HG03432 (cell line): ENCODE measurements around the gene OR51F1.
"Not testable (repeated sequence)": the region's sequence is repeated elsewhere in the genome, so short reads cannot be mapped to it uniquely, and the experiment has no call there.

ENCODE experiments used
- ATAC-seq: cut with Tn5 transposase; IDR thresholded peaks from one replicate; pipeline ENCODE4 v1.9.1; 2021; ENCODE audit warnings: mild to moderate bottlenecking, moderate library complexity; ENCODE audit not compliant: unreplicated experiment

Gene OR51F1, protein sequence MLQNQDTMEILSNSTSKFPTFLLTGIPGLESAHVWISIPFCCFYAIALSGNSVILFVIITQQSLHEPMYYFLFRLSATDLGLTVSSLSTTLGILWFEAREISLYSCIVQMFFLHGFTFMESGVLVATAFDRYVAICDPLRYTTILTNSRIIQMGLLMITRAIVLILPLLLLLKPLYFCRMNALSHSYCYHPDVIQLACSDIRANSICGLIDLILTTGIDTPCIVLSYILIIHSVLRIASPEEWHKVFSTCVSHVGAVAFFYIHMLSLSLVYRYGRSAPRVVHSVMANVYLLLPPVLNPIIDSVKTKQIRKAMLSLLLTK

DNA sequence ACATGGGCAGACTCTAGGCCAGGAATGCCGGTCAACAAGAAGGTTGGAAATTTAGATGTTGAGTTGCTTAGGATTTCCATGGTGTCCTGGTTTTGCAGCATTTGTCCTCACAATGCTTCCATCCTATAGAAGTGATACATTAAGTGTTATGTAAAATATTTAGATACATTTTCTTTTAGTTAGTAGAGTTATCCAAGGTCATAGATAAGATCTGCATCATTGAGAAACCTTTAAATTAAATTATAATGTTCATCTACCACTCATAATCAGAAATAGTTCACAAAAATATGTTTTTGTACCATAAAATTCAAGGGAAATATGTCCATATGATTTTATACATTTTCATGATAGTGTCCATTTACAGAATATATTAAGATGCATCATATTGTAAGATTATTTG, at the start of gene OR51F1:
Gene OR51F1 (minus strand): TSS at position 101 of the 400 bp plus-strand sequence. CDS start 0 bp downstream, at position 101.
- no peak for ATAC-seq

DNA sequence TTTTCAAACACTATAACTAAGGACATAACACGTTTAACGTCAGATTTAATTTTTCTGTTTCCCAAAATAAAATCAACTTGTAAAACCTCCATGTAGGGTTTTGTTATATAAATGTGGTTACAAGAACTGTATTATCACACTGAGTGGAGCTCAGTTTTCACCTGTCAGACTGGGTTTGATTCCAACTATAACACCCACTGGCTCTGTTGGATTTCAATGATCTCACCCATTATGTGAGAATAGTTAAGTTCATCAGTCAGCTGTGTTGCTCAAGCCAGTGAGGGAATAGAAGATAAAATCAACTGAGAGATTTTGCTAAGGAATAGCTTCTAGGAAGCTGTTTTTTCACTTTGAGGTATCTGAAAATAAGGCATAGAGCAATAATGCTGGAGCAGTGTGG, 39.5 kb upstream of the OR51F1 start:
- no peak for ATAC-seq

DNA sequence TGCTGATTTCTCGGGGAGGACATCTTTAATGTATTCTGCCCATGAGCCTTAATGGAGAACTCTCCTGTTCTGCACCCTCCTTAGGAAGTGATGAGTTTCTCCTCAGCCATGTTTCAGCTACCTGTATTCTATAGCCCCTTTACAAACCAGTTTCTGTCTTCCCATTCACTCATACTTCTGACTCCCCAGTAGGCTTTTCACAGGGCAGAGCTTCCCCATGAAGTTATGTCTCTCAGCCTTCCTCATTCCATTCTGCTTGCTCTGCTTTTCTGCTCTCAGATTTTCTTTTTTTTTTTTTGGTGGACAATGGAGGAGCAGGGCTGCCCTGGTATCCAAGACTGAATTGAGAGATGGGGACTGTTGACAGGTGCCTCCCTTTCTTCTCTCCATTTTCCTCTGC, 38.7 kb upstream of the OR51F1 start:
- no peak for ATAC-seq

DNA sequence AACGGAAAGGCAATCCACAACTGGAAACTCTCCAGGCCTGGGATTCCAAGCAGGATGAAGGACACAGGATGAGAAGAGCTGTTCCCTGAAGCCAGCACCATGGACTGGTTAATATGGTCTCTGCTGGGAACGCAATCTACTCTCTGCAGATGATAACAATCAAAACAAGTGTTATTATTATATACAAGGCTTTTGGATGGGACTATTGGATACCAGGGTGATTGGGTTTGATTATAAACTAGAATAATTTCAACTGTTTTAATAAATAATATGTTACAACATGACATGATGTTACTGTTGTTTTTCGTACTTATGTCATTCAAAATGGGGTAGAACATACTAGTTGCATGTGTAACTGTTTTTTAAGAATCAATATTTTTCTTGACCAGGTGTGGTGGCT, 34.5 kb upstream of the OR51F1 start, which contains the start of gene OR52R1:
Gene OR52R1 (minus strand): TSS at position 101 of the 400 bp plus-strand sequence. CDS start 0 bp downstream, at position 101.
- no peak for ATAC-seq

DNA sequence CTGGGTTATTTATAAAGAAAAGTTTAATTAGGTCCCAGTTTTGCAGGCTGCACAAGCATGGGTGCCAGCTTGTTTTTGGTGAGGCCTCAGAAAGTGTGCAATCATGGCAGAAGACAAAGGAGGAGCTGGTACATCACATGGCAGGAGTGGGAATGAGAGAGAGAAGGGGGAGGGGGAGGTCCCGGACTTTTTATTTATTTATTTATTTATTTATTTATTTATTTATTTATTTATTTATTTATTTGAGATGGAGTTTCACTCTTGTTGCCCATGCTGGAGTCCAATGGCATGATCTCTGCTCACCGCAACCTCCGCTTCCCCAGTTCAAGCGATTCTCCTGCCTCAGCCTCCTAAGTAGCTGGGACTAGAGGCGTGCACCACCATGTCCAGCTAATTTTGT, 31.6 kb upstream of the OR51F1 start:
- ATAC-seq, result not testable (repeated sequence)

DNA sequence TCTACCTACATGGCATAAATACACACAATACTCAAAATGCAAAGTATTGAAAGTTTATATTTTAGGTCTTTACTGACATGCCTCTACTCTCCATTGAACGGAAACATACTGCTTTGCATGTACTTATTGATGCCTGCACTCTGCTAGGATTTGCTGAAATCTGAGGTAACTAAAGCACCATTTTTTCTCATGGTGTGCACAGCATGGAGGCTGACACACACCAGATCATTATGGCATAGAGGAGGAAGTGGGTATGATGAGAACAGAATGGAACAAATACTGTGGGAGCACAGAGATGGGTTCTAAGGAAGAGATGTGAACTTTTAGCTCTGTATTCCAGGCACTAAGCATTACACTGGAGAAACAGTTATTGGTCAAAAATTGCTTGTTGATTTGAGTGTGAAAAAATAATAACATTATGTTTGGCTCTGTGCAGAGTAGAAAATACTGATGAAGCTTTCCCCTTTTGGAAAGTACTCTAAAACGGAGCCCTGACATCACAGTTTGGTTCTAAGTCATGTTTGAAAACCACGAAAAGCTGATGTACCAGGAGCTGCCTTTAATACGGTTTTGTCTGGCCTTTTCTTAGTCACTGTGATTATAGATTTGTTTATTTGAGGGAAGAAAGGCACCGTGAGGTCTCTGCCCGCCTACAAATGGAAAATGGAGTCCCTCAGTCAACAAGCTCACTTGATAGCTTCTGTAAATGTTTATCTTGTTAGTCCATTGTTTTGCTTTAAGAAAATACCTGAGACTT, 28.9 kb upstream of the OR51F1 start:
- no peak for ATAC-seq

DNA sequence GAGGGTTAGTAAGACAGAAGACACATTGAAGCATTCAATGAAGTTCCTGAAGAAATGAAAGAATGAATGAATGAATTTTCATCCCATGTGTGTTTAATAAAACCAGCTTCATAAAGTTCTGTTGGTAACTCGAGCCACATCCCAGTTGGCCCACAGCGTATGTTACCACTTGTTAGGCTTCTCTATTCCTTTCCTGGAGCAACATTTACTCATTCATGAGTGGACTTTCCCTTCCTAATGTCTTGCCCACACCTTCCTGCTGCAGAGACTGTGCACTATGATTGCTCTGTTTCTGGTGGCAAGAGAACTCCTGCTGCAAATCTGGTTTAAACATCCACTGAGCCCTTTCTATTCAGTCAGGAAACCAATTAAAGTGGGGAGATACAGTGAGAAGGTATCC, 27.5 kb upstream of the OR51F1 start:
- ATAC-seq, result no peak

DNA sequence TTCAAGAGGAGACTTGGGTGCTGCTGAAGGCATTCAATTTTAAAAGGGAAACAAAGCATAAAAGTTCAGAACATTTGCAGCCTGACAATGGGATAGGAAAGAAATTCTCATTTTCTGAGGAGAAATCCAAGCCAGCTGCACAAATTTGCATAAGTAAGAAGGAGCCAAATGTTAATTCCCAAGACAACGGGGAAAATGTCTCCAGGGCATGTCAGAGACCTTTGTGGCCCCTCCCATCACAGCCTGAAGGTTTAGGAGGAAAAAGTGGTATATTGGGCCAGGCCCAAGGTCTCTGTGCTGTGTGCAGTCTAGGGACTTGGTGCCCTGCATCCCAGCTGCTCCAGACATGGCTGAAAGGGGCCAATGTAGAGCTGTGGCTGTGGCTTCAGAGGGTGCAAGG, 12.7 kb upstream of the OR51F1 start:
- ATAC-seq, result no peak

DNA sequence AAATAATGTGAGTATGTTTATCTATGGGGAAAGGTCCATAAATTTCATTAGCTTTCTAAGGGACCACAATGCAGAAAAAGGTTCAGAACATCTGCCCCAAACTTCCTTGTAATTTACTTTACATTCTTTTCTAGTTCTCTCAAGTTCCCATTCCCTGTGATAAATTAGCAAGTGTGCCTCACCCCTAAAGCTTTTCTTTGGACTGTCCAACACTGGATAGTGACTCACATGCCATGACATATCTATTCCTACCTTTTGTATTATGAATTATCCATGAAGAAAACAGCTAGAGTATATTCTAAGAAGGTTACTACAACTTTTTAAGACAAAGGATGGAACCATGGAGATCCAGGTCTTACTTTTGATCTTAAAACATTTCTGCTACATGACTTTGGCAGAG, 1.6 kb downstream of the OR51F1 start:
- ATAC-seq, result no peak

DNA sequence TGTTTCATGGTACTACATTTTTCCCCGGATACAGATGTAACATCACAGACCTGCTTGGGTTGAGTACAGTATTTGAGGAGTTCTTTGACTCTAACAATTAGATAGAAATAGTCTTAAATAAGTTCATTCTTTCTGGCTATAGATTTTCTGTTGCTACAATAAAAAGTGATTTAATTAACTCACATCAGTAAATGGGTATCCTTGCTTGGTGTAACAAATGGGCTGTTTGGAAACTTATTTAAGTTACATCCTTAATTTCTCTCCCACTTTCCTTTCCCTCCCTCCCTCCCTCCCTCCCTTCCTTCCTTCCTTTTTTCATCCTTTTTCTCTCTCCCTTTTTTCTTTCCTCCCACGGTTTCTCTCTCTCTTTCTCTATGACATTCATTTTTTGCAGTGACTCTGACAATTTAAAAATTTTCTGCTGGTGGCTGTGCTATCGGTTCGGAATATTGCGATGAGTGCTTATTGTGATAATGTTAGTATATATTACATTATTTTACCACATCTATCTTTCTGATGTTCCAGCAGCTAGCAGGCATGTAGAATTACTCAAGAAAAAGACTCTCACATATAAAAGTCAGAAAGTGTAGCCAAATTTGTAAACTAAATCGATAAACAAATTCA, 3.2 kb downstream of the OR51F1 start:
- no peak for ATAC-seq

DNA sequence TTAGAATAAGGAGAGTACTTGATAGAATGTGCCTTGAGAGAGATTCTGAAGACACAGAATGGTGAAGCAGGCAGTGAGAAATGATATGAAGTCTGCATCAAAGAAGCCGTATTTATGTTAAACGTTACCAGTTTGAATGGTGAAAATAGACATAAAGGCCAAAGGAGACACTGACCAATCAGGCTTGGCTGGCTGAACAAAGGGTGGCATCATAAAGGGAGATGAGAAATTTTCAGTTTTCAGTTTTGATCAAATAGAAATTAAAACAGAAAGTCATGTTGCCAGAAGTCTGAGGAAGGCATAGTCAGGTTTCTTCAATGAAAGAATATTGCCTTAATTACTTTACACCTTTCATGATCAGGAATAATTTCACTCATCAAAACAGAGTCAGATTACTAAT, 6.6 kb downstream of the OR51F1 start:
- ATAC-seq, result peak; percentile 57

DNA sequence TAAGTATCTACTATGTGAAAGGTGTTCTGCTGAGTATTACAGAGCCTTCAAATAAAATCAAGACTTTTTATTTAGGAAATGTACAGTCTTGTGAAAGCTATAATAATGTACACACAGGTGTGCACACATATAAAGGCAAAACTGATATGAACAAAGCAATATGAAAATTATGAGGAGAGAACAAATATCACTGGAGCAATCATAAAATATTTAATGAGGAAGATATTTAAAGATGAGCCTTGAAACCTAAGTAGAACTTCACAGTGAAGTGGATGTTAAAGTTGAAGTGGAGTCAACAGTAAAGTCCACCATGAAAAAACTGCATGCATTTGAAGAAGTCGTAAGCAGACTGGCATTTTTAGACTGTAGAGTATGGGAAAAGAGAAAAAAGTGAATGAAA, 18.5 kb downstream of the OR51F1 start:
- ATAC-seq, result no peak

DNA sequence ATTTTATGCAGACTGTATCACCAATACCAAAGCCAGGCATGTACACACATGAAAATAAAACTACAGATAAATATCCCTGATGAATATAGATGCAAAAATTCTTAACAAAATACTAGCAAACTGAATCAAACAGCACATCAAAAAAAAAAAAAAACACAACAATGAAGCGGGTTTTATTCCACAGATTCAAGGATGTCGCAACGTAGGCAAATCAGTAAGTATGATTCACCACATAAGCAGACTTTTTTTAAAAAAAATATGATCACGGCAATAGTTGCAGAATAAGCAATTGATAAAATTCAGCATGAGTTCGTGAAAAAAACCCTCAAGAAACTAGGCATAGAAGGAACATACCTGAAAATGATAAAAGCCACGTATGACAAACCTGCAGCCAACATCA, 21.3 kb downstream of the OR51F1 start:
- no peak for ATAC-seq

DNA sequence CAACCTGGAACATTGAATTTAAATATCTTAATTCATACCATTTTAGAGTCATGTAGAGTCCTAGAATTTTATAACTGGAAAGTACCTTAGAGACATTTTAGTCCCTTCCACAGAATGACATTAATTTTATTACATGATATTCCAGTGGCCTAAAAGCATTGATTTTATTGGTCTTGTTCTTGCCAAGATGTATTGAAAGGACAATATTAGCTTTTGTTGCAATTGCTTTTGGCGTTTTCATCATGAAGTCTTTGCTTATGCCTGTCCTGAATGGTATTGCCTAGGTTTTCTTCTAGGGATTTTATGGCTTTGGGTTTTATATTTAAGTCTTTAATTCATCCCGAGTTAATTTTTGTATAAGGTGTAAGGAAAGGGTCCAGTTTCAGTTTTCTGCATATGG, 29.0 kb downstream of the OR51F1 start:
- ATAC-seq, result no peak

DNA sequence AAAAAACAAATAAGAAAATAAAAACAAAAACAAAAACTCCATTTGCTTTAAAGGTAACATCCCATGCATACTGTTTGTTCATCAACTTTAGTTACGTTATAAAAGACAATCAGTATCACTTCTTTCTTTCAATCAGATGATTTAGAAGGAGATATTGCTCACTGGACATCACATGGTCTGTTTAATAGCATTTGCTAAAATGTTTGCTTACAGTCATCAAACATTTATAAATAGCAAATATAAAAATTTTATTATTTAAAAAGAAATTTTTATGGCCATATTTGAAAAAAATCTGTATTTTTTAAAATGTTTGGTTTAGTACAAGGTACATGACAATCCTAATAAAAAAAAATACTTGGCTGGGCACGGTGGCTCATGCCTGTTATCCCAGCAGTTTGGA, 42.6 kb downstream of the OR51F1 start:
- ATAC-seq, result no peak

DNA sequence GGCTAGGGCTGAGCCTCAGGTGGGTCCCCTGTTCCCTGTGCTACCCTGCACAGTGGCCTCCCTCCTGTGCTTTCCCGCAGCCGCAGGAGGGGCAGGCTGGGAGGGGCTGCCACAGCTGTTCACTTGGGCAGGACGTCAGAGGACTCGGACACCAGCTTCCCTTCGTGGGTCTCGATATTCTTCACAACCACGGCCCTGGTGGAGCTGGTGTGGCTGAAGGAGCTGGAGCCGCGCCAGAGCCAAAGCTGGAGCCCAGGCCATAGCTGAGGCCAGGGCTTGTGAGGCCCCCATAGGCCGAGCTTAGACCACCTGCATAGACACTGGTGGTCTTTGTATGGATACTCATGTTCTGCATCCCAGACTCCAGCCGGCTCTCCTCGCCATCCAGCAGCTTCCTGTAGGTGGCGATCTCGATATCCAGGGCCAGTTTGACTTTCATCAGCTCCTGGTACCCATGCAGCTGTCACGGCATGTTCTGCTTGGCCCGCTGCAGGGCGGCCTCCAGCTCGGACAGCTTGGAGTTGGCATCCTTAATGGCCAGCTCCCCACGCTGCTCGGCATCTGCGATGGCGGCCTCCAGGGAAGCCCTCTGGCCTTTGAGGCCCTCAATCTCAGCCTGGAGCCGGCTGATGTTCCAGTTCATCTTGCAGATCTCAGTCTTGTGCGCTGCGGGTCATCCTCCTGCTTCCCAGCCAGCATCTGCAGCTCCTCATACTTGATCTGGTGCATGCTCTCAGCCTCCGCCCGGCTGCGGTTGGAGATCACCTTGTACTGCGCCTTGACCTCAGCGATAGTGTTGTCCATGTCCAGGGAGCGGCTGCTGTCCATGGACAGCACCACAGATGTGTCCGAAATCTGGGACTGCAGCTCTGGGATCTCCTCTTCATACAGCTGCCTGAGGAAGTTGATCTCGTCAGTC, 46.9 kb downstream of the OR51F1 start:
- not testable (repeated sequence) for ATAC-seq
